Neural crest cell (in vitro differentiated cells): ENCODE data around the gene TMEM255B. TPM values are rescaled to one million over a fixed set of nuclear protein-coding genes. Genes with fewer than 3 reads are reported as not detected.

Experiments used
- DNase-seq: peaks from one replicate; pipeline ENCODE4 v3.0.0; 2021; ENCODE audit warnings: low read depth, mixed read lengths, low spot score
- H3K27ac Mint-ChIP-seq: one replicate; pipeline ENCODE4 v1.8.0; 2021; ENCODE audit warnings: mild to moderate bottlenecking, mixed read lengths; ENCODE audit not compliant: unreplicated experiment
- H3K27me3 Mint-ChIP-seq: 2 replicates; pipeline ENCODE4 v1.8.0; 2021; ENCODE audit warnings: low read depth, mild to moderate bottlenecking, mixed read lengths
- H3K36me3 Mint-ChIP-seq: 2 replicates; pipeline ENCODE4 v1.8.0; 2021; ENCODE audit warnings: low read depth, mild to moderate bottlenecking, mixed read lengths
- H3K4me1 Mint-ChIP-seq: 2 replicates; pipeline ENCODE4 v1.8.0; 2021; ENCODE audit warnings: mixed read lengths
- H3K4me3 Mint-ChIP-seq: one replicate; pipeline ENCODE4 v1.8.0; 2021; ENCODE audit warnings: mild to moderate bottlenecking, mixed read lengths
- H3K9me3 Mint-ChIP-seq: 2 replicates; pipeline ENCODE4 v1.8.0; 2021; ENCODE audit warnings: mixed read lengths
- total RNA-seq: library from RNA; stranded (reverse); gene quantifications from 2 replicates; pipeline ENCODE4 v1.2.1, GENCODE V29; 2021
- TF ChIP-seq, protein P1 (sequence below): fragments of 200-600 bp; sonication (generic); conservative IDR thresholded peaks from 2 replicates; pipeline ENCODE4 v1.5.0; 2021; ENCODE audit warnings: antibody characterized with exemption, mild to moderate bottlenecking

TMEM255B gene
- total RNA-seq, 1 donor from 2014 or later, result 2.4 TPM

DNA sequence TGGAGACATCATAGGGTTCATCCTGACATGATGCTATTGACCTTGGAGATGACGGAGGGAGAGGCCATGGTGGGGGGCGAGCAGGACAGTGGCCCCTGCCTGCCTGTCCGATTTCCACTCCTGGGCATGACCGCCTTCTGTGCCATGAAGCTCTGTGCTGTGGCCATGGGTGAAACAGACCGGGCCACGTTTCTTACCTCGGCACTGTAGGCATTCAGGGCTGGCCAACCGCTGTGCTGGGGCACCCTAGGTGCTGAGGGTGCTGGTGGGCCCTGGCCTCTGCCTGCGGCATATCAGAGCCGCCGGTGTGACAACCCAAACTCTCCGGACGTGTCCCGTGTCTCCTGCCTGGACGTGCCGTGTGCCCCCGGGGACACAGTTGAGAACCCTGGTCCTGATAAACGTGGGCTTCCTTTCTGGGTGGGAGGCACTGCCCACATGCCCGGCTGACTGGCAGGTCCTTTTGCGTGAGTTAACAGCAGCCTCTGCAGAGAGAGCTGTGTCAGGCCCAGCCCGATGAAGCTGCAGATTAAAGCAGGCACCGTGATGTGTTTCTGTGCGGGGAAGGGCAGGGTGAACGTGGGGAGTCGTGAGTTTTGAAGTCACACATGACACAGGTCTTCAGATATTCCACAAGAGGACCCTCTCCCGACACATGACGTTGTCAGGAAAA is 46.5 kb downstream of the TMEM255B start:
- no peak overlapping the region for H3K4me3 Mint-ChIP-seq
- no peak overlapping the region for H3K27ac Mint-ChIP-seq
- peaks cover 6% of the 10 kb centered on the region for H3K4me1 Mint-ChIP-seq
- no peak for DNase-seq
- no peaks in the 10 kb centered on the region for H3K27me3 Mint-ChIP-seq
- H3K36me3 Mint-ChIP-seq, result no peaks in the 10 kb centered on the region
- TF ChIP-seq, protein P1, sequence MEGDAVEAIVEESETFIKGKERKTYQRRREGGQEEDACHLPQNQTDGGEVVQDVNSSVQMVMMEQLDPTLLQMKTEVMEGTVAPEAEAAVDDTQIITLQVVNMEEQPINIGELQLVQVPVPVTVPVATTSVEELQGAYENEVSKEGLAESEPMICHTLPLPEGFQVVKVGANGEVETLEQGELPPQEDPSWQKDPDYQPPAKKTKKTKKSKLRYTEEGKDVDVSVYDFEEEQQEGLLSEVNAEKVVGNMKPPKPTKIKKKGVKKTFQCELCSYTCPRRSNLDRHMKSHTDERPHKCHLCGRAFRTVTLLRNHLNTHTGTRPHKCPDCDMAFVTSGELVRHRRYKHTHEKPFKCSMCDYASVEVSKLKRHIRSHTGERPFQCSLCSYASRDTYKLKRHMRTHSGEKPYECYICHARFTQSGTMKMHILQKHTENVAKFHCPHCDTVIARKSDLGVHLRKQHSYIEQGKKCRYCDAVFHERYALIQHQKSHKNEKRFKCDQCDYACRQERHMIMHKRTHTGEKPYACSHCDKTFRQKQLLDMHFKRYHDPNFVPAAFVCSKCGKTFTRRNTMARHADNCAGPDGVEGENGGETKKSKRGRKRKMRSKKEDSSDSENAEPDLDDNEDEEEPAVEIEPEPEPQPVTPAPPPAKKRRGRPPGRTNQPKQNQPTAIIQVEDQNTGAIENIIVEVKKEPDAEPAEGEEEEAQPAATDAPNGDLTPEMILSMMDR, result no peak
- no peaks in the 10 kb centered on the region for H3K9me3 Mint-ChIP-seq

DNA sequence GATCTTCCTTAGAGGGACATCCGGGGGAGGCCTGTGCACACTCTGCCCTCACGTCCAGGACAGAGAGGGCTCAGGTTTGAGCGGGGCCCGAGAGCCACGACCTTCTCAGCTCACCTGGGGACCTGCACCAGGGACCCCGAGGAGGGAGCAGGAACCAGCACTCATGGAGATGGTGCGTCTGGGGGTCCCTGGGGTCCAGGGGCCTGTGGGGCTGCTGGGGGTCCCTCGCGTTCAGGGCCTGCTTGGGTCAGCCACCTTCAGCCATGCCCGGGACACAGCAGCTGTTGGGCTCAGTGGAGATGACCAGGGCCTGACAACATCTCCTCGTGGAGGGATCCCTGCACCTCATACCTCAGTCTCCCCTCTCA is 47.1 kb downstream of the TMEM255B start:
- TF ChIP-seq, protein P1, result no peak
- no peaks in the 10 kb centered on the region for H3K36me3 Mint-ChIP-seq
- peaks cover 6% of the 10 kb centered on the region for H3K4me1 Mint-ChIP-seq
- no peaks in the 10 kb centered on the region for H3K9me3 Mint-ChIP-seq
- H3K4me3 Mint-ChIP-seq, result no peak overlapping the region
- H3K27ac Mint-ChIP-seq, result no peak overlapping the region
- no peaks in the 10 kb centered on the region for H3K27me3 Mint-ChIP-seq
- DNase-seq, result no peak

DNA sequence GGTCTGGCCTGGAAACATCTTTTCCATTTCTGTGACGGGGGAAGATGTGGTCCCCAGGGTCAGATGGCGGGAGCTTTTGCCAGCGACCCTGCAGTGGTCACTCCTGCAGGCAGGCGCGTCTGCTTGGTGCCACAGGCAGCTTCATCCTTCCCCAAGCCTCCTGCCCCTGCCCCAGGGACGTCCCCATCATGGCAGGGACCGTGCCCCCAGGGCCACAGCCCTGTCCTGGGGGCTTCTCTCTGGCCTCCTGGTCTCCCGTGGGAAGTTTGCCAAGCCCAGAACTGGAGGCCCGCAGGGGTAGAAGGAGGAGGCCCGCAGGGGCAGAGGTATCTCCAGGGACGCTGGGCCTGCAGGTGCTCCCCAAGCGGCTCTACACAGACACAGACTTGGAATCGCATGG is 47.5 kb downstream of the TMEM255B start:
- no peak for DNase-seq
- TF ChIP-seq, protein P1, result no peak
- Mint-ChIP-seq H3K27me3 (no peaks in the 10 kb centered on the region), H3K4me1 (peaks cover 6% of the 10 kb centered on the region), H3K4me3 (no peak overlapping the region), H3K36me3 (no peaks in the 10 kb centered on the region), H3K9me3 (no peaks in the 10 kb centered on the region), H3K27ac (no peak overlapping the region)

DNA sequence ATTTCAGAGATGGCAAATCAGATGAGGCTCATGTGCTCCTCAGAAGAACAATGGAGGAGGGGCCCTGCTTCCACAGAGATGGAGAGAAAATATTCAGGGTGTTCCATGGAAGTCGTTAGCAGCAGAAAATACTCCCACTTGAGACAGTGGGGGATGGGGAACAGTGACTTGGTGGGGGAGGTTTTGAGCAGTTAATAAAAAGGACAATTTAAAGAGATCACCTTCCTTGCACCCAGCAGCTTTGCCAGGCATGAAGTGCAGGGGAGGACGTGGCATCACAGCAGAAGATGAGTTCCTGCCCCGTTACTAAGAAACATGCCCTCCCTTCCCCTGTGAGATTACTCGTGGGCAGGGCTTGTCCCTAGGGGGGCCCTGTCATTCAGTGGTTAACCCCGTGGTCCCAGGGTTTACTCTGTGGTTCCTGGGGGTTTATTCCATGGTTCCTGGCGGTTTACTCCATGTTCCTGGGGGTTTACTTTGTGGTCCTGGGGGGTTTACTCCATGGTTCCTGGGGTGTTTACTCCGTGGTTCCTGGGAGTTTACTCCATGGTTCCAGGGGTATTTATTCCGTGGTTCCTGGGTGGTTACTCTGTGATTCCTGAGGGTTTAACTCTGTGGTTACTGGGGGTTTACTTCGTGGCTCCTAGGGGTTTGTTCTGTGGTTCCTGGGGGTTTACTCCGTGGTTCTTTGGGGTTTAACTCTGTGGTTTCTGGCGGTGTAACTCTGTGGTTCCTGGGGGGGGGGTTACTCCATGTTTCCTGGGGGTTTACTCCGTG is 49.2 kb downstream of the TMEM255B start:
- no peaks in the 10 kb centered on the region for H3K9me3 Mint-ChIP-seq
- H3K36me3 Mint-ChIP-seq, result no peaks in the 10 kb centered on the region
- no peaks in the 10 kb centered on the region for H3K4me1 Mint-ChIP-seq
- no peak for DNase-seq
- no peak overlapping the region for H3K27ac Mint-ChIP-seq
- TF ChIP-seq, protein P1, result no peak
- no peaks in the 10 kb centered on the region for H3K27me3 Mint-ChIP-seq
- no peak overlapping the region for H3K4me3 Mint-ChIP-seq

DNA sequence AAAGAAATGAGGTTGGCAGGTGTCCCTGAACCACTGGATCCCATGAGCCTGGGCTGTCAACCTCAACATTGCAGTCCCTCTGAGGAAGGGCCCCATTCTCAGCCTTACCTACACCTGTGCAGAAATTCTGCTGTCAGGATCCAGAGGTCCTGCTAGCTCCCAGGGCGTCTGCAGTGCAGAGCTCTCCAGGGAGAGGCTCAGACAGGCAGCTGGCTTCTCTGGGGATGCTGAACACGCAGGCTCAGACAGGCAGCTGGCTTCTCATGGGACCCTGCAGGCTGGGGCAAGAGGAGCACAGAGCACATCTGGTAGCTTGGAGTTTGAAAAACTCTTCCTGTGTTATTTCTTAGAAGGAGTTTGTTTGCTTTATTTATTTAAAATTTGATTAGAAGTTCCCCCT is 50.9 kb downstream of the TMEM255B start:
- no peaks in the 10 kb centered on the region for H3K4me1 Mint-ChIP-seq
- no peaks in the 10 kb centered on the region for H3K36me3 Mint-ChIP-seq
- no peak for DNase-seq
- TF ChIP-seq, protein P1, result no peak
- no peak overlapping the region for H3K4me3 Mint-ChIP-seq
- no peaks in the 10 kb centered on the region for H3K9me3 Mint-ChIP-seq
- no peak overlapping the region for H3K27ac Mint-ChIP-seq
- H3K27me3 Mint-ChIP-seq, result no peaks in the 10 kb centered on the region
